GM21515 (cell line): ENCODE measurements around the gene DNAJC7.
"Not testable (repeated sequence)": the region's sequence is repeated elsewhere in the genome, so short reads cannot be mapped to it uniquely, and the experiment has no call there.

Experiments
- ATAC-seq: cut with Tn5 transposase; IDR thresholded peaks from one replicate; pipeline ENCODE4 v1.9.1; 2021; ENCODE audit not compliant: unreplicated experiment

Gene DNAJC7

DNA sequence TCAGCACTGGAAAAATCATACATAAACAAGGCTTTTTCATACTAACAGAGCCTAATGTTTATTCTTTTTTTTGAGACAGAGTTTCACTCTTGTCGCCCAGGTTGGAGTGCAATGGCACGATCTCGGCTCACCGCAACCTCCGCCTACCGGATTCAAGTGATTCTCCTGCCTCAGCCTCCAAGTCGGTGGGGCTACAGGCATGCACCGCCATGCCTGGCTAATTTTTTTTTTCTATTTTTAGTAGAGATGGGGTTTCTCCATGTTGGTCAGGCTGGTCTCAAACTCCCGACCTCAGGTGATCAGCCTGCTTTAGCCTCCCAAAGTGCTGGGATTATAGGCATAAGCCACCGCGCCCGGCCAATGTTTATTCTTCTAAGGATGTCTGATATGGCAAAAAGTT lies 3.5 kb downstream of the DNAJC7 start:
- not testable (repeated sequence) for ATAC-seq

DNA sequence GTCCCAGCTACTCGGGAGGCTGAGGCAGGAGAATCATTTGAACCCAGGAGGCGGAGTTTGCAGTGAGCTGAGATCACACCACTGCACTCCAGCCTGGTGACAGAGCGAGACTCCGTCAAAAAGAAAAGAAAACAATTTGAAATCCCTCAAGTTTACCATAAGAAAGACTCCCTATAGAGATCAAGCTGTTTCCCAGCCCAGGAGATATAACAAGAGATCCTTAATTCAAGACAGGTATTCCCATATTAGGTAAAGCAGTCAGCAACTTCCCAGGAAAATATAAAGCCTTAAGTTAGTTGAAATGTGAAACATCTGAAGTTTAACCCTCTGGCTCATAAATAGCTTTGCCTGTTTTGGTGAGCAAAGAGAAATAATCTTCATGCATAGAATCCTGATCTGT lies 4.9 kb downstream of the DNAJC7 start:
- ATAC-seq, result not testable (repeated sequence)

DNA sequence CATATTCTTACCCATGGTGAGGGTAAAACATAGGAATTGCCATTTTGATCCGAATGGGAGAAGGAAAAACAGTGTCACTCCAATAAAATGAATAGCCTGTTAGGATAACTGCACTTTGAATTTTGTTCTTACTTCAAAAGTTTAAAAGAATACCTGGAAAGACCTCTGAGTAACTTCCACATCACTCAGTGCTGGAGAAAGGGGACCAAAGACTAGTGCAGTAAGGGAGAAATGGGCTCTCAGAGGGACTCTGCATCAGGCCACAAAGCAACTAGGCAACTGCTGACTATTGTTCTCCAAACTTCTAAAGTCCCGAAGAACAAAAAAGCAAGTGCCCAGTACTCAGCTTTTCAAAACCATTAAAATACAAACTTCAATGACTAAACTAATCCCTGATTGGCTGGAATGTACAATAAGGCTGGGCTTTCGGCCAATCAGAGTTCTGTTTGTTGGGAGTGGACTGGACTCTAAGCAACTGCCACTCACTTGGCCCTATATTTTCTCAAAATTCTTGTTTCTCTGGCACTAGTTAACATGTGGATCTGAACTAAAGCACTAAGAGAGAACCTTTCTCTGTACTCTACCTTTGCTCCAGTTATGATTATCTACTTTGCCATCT lies 6.2 kb downstream of the DNAJC7 start:
- no peak for ATAC-seq

DNA sequence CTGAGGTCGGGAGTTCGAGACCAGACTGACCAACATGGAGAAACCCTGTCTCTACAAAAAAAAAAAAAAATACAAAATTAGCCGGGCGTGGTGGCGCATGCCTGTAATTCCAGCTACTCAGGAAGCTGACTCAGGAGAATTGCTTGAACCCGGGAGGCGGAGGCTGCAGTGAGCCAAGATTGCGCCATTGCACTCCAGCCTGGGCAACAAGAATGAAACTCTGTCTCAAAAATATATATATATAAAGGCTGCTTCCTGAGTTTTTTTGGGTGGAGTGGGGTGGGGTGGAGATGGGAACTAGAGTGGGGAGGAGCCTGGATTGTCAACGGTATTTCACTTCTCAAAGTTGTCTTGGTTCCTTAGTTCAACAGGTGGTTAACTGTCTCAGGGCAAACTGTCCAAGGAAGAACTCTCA lies 7.0 kb downstream of the DNAJC7 start:
- not testable (repeated sequence) for ATAC-seq

DNA sequence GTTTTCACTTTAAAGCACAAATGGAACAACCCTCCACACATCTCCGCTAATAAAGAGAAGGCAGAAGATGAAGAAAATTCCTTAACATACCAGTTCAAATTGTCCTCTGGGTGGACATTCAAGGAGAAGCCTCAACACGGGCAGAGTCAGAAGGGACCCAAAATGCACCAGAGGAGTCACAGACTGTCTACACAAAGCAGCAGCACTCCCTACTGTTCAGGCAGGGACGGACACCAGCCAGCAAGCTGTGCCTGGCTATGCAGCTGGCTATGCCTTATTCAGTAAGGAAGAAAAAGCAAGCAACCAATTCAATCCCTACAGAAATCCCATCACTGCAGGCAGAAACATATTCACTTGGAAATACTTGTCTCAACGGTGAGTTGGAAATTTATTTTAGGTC lies 8.1 kb downstream of the DNAJC7 start:
- no peak for ATAC-seq

GRCh38 chr17:42005166-42005565 lies 12.1 kb downstream of the DNAJC7 start:
- no peak for ATAC-seq

DNA sequence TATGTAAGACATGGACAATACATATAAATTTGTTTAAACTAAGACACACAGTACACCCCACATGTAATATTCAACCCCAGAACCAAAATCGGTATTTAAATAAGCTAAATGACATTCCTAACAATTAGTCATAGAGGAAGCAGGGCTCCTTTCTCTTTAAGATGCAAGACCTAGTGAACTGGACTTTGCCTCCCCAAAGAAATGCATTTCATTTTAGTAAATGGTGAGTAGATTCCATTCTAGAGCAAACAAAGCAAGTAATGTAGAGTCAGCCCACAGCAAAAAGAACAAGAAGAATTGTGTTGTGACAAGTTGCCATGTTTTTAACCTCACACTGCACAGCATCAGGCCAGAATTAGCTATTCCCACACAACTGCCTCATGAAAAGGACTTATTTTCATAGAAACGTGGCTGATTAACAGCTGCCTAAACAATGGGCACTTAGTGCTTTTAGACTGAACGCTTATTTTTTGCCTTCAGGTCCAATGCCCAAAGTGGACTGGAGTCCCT lies 14.4 kb downstream of the DNAJC7 start:
- ATAC-seq, result no peak

DNA sequence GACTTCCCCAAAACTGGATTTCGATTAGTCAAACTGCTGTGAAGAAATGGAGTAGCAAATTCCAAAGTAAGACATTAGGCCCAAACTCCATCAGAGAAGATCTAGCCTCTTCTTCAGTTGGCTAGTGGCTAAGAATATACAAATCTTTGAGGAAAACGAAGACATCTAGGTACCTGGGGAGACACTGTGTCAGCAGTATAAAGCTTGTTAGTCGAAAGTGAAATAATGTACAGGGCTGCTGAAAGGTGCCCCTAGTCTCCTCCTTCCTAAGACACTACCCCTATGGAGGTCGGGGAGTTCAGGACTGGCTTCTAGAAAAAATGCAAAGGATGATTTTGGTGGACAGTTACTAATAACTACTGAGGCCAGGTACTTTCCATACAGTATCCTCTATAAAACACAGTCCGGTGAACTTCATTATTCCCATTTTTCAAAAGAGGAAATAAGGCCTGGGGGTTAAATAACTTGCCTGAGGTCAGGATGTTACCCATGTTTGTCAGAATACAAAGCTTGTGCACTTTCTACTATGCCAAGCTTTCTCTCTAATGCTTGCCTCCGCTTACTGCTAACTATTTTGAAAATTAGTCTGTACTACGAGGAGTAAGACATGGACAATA lies 15.0 kb downstream of the DNAJC7 start:
- ATAC-seq, result no peak

GRCh38 chr17:42001729-42002128 lies 15.5 kb downstream of the DNAJC7 start:
- no peak for ATAC-seq

DNA sequence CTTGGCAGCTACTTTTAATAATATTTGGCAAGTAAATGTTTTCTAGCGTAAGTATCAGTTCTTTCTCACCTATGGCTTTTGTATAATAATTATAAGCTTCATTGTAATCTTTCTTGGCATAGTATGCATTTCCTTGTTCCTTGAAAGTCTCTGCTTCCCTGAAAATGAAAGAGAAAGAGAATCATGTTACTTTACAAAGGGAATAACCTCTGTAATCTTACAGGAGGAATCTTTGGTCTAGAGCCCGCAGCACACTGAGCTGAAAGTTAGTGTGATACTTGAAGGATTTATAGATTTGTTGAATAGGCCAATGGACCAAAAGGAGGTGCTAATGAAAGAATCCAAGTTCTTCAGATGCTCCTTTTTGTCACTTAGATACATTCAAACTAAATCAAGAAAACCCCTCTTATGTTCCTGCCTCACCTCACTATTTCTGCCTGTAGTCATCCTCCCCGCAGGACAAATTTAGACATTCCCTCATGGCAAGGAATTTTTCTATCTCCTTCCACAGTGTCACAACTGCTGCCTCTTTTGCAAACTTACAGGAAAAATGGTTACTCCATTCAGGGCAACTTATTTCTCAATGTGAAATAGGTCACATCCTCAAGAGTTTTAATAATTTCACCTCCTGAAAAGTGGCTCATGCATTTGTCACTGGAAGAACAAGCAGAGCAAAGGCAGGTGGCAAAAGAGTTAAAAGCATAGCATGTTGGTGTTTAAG lies 16.7 kb downstream of the DNAJC7 start:
- ATAC-seq, result no peak

- no peak for ATAC-seq
Measured at GRCh38 chr17:41998497-41998896, 18.7 kb downstream of the DNAJC7 start.

DNA sequence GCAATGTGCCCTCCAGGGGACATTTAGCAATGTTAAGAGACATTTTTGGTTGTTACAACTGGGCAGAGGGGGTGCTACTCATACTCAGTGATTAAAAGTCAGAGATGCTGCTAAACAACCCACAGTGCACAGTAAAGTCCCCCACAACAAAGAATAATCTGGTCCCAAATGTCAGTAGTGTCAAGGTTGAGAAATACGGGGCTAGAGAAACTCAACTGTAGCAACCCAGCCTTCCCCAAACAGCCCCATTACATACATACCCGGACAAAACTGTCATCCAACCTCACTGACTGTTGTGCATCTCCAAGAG lies 20.4 kb downstream of the DNAJC7 start:
- ATAC-seq, result no peak

- no peak for ATAC-seq
Measured at GRCh38 chr17:41992576-41992975, 24.7 kb downstream of the DNAJC7 start.

GRCh38 chr17:41989702-41990419 lies 27.4 kb downstream of the DNAJC7 start:
- no peak for ATAC-seq

DNA sequence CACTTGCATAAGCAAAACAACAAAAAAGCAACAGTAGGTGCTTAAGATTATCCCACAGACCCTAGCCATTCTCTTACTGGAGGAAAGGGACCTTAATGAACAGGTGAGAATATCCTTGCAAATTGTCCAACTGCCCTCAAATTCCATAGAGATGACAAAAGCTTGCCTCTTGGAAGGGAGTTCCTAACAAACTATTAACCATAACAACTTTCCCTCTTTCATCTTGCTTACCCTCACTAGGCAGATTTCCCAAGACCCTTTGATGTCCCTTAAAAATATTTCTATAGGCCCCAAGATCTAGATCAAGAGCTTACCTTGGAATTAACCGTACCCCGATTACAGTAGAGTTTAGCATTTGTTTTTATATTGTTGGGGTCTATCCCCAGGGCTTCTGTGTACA lies 28.8 kb downstream of the DNAJC7 start:
- ATAC-seq, result no peak

DNA sequence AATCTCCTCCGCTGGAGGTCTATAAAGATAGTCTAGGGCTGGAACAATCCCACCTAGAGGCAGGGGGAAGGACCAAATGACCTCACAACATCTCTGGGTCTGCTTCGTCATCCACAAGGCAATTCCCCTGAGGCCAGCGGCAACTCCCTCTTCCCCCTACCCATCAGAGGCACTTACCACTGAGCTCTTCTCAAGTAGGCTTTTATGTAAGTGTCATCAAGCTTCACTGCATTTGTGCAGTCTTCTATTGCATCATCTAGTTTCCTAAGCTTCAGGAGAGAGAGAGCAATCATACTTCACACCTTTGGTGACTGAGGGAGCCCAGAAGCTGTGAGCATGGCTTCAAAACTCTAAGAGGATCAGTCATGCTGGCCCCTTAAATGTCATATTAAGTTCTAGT lies 29.6 kb downstream of the DNAJC7 start:
- no peak for ATAC-seq

GRCh38 chr17:41986634-41987033 lies 30.6 kb downstream of the DNAJC7 start:
- ATAC-seq, result no peak

- no peak for ATAC-seq
Measured at GRCh38 chr17:41985919-41986318, 31.3 kb downstream of the DNAJC7 start.

- ATAC-seq, result no peak
Measured at GRCh38 chr17:41984454-41984853, 32.8 kb downstream of the DNAJC7 start.

DNA sequence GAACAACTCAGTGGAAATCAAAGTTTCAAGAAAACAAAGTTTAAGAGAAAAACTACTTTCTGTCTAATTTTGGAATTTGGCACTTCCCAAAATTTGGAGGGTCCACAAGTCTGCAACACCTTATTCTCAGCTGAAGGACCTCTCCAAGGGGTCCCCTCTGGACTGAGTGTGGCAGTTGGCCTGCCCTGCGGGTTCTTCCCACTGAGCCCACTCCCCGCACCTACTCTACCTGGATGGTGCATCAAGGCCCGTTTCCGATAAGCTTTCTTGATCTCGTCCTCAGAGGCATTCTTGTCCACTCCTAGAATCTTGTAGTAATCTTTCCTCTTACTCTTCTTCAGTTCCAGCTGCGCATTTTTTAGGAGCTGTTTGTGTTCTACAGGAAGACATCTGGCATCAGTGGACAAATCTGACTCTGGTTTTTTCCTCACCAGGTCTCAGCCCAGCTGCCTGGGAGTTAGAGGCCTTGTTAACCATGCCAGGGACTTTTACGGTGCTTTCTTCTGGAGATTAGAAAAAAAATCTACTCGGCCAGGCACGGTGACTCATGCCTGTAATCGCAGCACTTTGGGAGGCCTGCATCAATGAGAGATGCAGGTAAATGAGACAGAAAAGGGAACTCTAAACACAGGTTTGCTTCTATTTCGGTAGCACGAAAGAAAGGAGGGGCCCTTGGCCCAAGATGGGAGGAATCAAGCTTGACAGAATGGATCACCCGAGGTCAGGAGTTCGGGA lies 35.0 kb downstream of the DNAJC7 start:
- ATAC-seq, result no peak

DNA sequence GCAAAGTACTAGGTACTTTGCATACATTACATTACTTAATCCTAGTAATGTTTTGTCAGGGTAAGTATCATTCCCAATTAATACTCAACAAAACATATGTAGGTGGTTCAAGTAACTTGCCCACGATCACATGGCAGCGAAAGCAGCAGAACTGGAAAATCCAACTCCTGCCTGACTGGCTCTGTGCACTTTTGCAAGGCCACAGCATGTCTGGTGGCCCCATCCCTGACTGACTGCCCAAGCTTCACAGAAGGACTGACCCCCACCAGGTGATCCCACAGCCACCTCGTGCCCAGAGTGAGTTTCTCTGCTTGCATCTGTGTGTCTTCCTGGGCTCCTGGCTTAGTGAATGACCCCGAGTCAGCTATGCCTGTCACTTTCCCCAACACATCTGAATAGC lies 39.2 kb downstream of the DNAJC7 start:
- no peak for ATAC-seq
